ENCODE data around the gene RBM4B.
"Not testable (repeated sequence)": the region's sequence is repeated elsewhere in the genome, so short reads cannot be mapped to it uniquely, and the experiment has no call there.

The RBM4B gene

GRCh38 chr11:66677599-66678375 is at the start of gene RBM4B:
RBM4B (minus strand) TSS chr11:66677887; CDS start chr11:66677079, 808 bp downstream.
- peak; percentile 97 for DNase-seq

GRCh38 chr11:66725647-66726046 is 48.0 kb upstream of the RBM4B start:
- no peak for DNase-seq

- DNase-seq = no peak
Measured at GRCh38 chr11:66725114-66725513, 47.4 kb upstream of the RBM4B start.

GRCh38 chr11:66724167-66724566 is 46.5 kb upstream of the RBM4B start:
- not testable (repeated sequence) for DNase-seq

GRCh38 chr11:66723693-66724092 is 46.0 kb upstream of the RBM4B start:
- DNase-seq = no peak

DNA sequence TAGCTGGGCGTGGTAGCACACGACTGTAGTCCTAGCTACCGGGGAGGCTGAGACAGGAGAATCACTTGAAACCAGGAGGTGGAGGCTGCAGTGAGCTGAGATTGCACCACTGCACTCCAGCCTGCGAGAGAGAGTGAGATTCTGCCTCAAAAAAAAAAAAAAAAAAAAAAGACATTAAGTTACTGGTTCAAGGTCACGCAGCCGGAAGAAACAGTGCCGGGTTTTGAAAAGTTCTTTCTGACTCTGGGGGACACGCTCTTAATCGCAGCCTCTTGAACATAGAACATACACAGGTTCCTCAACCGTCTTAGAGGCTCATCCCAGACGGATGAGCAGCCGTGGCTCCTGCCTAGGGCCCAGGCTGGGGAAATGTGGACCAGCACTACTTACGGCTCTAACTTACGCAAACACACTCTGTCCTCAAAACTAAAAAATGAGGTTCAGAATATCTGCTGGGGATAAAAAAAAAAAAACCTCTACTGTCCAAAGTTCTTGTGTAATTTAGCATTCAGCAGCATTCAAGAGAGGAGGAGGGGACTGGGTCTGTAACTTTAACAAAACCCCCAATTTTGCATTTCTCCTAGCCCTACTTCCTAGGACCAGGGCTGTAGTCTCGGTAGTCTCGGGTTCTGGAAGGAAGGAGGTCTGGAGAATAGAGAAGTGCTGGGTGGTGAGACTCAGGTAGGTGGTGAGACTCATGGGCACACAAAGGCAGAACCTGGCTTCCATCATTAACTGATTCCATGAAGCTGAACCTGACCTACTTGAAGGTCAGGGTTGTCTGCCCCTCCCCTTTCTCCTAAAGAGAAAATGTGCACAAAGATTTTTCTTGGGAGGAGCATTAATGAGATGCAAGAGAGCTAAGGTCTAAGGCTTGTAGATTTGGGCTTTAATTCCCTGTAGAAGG is 45.3 kb upstream of the RBM4B start:
- no peak for DNase-seq

DNA sequence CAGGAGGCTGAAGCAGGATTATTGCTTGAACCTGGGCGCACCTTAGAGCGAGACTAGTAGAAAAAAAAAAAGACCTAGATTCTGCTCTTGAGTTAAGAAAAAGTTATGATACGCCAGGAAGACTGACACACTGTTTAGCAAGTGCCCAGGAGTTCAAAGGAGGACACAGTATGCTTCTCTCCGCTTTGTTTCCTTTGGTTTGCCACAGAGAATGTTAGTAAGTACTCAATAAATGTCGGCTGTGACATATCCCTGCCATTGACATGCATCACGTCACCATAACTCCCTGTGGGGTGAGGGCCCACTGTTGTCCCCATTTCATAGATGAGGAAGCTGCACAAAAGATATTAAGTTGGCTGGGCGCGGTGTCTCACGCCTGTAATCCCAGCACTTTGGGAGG is 44.3 kb upstream of the RBM4B start:
- no peak for DNase-seq

DNA sequence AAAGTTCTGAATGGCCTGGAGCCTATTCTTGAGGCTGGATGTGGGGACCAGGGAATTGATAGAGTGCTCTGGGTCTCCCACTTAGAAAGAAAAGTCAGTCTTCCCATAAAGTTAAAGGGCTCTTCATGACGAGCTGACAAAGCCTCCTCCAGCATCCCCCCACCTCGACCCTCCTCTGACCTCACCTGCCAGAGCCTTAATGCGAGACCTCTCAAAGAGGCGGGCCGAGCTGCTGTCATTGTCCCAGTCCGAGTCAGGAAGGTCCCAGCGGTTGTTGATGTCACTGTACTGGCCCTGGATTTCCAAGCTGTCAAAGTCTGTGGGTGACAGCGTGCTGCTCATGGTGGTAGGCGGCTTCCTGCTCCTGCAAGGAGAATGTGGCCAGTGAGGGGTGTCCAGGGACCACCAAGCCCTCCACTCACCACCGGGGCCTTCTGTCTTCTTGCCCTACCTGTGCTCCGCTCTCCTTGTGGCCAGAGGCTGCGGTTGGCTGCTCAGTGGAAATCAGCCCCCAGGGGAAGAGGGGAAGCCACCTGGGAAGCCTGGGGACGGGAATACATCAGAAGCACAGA is 43.3 kb upstream of the RBM4B start:
- no peak for DNase-seq

GRCh38 chr11:66720223-66720898 is 42.7 kb upstream of the RBM4B start:
- peak; percentile 93 for DNase-seq

DNA sequence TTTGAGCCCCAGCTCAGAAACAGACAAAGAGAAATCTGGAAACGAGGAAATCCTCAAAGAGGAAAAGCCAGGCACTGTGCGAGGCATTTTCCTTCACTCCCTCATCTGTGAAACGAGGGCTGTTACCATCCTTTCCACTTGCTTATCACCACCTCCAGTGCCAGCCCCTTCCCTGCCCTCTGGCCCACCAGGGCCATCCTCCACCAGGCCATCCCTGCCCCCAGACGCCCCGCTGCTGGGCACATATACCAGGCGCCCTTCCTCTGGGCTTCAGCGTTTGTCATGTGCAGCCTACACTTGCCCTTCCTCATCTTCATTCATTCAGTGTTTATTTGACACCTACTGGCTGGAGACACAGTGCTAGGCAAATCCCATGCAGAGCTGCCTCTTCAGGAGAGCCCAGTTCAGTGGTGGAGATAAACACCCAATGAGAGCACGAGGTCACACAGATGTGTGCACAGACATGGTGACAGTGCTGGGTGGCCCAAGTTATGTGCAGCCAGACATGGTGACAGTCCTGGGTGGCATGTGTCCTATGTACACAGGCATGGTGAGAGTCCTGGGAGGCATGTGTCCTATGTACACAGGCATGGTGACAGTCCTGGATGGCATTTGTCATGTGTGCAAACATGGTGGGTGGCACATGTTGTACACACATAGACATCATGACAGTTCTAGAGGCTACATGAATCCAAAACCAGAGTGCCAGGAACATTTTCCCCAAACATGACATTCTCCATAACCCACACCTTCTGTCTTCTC is 41.6 kb upstream of the RBM4B start:
- no peak for DNase-seq

DNA sequence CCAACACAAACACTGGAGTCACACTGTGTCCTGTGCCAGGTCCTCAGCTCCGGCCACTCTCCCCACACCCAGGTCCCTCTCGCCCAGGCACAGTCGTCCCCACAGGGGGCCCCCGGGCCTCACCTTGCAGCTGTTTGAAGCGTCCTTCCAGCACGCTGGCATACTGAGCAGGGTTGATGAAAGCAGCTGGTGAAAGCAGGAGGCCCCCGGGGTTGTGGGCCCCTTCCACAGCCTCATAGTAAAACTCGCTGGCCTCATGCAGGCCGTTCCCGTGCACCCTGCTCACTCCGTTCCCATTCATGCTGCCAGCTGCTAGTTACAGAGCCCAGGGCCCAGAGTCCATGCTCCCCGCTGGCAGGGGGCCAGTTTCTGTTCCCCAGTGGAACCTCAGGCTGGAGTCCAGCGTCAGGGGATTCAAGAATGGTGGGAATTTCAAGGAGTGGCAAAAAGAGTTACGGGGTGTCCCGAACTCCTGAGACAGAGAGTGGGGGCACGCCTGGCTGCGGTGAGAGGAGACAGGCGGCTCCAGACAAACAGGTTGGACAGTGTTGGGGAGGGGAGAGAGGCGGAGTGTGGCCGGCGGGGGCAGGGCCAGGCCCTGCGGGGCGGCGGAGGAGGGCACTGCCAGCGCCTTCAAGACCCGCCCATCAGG is 40.8 kb upstream of the RBM4B start:
- DNase-seq = peak; percentile 19

GRCh38 chr11:66717925-66718319 is 40.2 kb upstream of the RBM4B start:
- no peak for DNase-seq

DNA sequence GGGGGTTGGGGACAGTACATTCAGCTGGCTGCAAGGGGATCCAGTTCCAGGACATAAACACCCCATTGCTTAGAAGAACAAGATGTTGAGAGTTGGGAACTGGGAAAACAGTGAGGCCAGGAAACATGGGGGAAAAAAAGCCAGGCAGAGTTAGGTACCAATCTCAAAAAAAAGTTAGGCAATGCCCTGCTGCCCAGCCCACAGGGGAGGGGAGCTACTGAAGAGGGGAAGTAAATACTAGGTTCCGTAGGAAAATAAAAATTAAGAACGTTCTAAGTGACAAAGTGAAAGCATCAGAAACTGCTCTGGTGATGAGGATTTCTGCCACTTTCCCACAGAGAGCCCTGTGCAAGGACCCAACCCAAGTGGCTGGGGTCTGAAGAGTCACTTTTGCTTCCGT is 39.3 kb upstream of the RBM4B start:
- no peak for DNase-seq

- DNase-seq = no peak
Measured at GRCh38 chr11:66715346-66716085, 37.8 kb upstream of the RBM4B start.

GRCh38 chr11:66713746-66714480 is 36.2 kb upstream of the RBM4B start:
- no peak for DNase-seq

GRCh38 chr11:66710384-66710930 is 32.8 kb upstream of the RBM4B start:
- no peak for DNase-seq

DNA sequence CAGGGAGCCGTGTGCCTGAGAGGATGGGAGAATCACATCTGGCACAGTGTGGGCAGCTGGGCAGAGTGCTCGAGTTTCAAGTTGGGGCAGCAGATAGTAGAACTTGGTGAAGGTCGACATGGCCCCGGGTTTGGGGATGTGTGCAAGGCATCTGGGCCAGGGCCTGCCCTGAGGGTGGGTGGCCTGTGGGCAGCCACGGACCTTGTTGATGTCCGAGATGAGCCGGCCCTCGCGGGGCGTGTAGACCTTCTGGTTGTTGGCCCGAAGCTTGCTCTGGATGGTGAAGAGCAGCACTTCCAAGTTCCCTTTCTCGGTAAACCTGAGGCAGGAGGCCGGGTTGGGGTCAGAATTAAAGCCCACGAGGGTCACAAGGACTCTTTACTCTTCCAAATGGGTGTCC is 31.0 kb upstream of the RBM4B start:
- no peak for DNase-seq

DNA sequence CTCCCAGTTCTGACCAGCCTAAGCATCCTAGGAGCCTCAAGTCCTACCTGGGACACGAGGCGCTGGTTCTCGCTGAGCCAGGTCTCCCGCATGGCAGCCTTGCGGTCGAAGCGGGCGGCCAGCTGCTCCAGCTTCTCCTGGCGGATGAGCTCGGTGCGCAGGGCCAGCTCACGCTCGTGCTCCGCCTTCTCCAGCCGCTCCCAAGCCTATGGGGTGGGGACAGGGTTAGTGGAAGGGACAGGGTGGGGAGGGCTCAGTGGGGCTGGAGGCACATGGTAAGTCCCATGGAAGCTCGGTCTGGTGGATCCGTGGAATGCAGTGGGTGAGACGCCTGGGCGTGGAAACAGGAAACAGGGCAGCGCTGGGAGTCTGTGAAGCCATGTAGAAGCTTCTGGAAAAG is 30.4 kb upstream of the RBM4B start:
- DNase-seq = no peak

- no peak for DNase-seq
Measured at GRCh38 chr11:66707486-66707885, 29.8 kb upstream of the RBM4B start.

GRCh38 chr11:66706989-66707388 is 29.3 kb upstream of the RBM4B start:
- no peak for DNase-seq

Data from NCI-H774 (cell line).